Measurements from ENCODE around the gene EFL1. TPM values are rescaled to one million over a fixed set of nuclear protein-coding genes. Genes with fewer than 3 reads are reported as not detected.
"Not testable (repeated sequence)": the region's sequence is repeated elsewhere in the genome, so short reads cannot be mapped to it uniquely, and the experiment has no call there.

The EFL1 gene
- 13.9 TPM for polyA plus RNA-seq (2013, experiment 1 of 2; ENCODE audit: insufficient read length)
- 13.1 TPM for polyA plus RNA-seq (2013, experiment 2 of 2; ENCODE audit: insufficient read length)

DNA sequence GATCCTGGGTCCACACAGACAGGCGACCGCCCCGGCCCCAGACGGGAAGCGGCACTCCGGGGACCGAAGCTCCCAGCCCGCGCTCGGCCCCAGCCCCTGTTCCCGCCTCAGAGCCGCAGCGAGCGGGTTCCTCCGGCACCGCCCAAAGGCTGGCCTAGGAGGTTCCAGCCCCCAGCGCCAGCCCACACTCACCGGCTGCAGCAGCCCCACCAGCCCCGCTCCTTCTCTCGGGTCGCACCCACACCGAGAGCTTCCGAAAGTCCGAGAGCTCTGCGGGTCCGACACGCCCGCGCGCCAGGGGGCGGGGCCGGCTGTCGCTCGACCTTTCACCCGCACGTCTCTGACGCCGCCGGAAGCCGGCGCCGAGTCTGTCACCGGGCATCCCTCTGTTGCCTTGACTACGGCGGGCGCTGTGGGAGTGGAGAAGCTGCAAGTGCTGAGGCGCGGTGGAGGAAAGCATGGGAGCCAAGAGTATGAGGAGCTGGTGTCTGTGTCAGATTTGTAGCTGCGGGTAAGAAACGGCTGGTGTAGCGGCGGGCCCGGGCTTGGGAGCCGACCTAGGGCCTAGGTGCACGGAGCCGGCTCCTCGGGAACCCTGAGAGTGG lies at the start of gene EFL1, which contains the start of gene SAXO2:
EFL1 (minus strand) TSS at position 313 of the 605 bp plus-strand sequence. CDS start 956 bp downstream, outside the sequence.
SAXO2 (plus strand) TSS at position 397 of the 605 bp plus-strand sequence; CDS start at position 459, 62 bp downstream.
- peak; percentile 86 for DNase-seq

DNA sequence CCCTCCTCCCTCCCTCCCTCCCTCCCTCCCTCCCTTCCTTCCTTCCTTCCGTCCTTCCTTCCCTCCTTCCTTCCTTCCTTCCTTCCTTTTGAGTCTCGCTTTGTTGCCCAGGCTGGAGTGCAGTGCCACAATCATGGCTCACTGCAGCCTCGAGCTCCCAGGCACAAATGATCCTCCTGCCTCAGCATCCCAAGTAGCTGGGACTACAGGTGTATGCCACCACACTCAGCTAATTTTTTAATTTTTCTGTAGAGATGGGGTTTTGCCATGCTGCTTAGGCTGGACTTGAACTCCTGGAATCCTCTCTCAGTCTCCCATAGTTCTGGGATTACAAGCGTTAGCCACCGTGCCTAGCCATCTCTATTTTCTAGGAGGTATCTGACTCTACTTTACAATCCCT lies 48.8 kb upstream of the EFL1 start:
- DNase-seq: not testable (repeated sequence)

DNA sequence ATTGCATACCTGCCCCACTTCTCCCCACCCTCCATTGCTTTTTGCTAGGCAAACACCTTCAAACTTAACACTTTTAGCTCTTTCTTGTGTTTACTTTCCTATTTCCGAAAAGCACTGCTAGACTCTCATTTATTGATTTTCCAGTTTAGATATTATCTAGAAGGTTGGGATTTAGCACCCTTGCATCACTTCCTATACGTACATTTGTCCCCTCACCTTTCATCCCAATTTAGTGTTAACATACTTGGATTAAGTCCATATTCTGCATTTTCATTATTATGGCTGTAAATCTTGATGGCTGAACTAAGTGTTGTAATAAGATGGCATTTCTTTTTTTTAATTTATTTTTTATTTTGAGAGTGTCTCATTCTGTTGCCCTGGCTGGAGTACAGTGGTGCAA lies 47.3 kb upstream of the EFL1 start:
- no peak for DNase-seq

DNA sequence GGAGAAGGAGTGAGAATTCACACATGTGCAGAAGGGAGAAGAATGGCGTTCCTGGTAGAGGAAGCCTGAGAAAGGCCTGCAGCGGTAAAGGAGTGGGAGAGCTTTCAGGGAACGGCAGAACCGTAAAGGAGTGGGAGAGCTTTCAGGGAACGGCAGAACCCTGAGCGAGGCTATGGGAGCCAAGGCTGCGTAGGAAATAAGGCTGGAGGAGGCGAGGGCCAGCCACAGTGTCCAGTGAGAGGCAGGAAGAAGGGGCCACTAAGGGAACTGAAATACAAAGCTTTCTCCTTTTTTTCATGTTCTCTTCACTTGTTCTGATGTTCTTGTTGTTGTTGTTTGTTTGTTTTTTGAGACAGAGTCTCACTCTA lies 45.2 kb upstream of the EFL1 start:
- DNase-seq: no peak

DNA sequence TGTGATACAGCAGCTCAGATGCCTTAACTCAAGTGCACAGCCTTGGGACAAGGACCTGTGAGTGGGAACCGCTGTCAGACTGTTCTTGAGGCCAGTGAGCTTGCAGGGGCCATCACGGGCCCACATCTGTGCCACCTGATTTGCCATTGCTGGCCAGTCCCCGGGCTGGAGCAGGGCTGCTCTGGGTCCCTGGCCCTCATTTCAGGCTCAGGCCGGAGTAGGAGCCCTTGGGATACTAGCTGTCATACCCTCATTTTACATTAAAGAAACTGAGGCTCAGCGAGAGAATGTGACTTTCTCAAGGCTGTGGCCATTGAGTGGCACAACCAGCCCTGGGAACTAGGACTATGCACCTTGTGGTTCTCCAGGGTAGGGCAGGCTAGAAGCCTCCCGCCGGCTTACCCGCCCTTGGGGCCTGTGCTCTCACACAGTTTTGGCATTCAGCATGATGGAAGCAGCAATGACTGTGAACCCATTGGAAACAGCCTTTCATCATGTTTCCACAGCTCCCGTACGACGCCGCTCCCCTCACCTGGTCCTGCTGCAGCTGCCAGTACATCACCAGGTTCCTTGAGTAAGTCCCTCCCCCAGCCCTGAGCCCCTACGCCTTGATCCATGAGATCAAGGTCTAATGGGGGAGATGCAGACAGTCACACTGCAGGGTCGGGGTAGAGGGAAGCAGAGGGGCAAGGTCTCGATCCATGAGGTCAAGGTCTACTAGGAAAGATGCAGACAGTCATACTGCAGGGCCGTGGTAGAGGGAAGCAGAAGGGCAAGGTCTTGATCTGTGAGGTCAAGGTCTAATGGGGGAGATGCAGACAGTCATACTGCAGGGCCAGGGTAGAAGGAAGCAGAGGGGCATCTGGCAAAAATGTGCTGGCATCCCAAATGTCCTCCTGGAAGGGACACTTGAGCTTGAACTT lies 44.5 kb upstream of the EFL1 start:
- DNase-seq: no peak

DNA sequence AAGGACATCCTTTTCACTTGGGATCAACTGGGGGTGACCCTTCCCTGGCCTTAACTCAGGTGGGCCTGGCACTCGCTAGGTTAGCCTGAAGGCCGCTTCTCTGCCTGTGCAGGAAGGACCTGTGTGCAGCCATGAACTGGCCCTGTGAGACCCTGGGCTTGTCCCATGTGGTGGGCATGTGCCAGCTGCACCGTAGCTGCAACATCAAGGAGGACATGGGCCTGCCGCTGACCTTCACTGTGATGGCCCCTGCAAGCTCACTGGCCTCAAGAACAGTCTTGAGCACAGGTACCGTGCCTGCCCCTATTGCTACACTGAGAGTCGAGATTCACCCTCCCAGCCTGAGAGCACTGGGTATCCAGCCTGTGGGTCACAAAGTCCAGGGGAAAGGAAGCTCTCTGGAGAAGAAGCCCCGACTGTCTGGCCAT lies 43.1 kb upstream of the EFL1 start:
- no peak for DNase-seq

DNA sequence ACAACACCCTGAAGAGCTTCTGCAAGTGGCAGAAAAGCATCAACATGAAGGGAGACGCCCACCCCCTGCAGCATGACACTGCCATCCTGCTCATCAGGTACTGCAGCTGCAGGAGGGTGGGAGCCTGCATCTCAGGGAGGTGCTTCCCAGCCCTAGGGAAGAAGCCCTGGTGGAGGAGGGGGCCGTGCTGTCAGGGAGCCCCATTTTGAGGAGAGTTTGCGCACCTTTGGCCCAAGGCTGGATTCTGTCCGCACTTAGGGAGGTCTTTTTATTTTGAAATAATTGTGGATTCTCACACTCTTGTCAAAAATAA lies 42.2 kb upstream of the EFL1 start:
- no peak for DNase-seq

DNA sequence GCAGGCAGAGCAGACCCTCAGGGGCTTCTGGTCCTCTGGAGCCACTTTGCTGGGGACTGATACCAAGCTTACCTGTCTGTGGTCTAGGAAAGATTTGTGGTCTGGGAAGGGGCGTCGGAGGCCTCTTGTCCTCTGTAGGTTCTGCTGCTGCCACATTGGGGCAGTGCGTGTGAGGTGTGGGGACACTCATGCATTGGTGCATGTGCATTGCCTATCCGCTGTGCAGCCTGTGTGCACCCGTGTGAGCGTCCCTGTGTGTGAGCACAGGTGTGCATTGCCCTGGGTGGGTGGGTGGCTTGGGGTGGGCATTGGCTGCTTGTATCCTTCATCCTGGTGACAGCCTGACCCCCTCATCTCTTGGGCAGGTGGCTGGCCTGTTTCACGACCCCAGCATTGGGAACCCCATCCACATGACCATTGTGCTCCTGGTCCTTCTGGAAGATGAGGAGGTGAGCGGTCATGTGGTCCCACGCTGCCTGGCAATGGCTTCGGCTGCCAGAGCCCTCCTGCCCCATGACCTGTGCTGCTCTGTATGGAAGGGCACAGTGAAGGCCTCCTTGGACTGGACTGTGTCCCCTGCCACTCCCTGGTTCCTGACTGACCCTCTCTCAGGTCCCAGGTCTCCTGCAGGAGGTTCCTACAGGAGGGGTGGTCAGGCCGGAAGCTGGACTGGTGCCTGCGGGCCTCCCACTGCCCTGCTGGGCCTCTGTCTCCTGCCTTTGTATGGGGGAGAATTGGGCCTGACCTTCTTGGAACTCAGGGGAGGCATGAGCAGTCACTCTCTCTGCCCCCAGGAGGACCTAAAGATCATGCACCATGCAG lies 41.6 kb upstream of the EFL1 start:
- DNase-seq: no peak

DNA sequence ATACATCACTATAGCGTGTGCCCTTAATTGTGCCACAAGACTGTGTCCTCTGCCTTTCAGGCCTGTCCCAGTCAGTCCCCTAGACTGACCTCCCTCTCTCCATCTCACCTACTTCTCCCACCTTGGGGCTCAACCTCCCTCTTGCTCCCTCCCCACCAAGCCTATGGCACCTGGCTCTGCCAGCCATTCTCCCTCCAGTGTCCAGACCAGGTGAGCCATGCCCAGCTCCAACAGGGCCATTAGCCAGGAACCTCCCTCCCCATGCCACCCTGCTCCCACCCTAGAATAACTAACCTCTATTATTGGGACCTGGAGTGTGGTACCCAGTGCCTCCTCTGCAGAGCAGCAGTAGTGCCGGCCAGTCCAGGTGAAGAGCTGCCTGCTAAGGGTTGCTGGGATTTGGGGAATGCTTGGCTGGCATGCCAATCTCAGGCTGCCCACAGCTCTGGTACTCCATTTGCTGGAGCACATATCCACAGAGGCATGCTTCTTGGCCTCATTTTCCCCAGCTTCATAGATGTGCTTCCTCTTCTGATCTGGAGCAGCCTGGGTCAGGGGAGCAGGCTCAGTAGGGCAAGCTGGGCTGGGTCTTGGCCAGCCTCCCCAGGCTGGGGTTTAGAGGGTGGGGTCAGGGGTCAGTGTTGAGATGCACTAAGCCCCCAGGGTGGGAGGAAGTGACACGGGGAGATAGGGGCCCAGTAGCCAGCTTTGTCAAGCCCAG lies 38.9 kb upstream of the EFL1 start:
- no peak for DNase-seq

DNA sequence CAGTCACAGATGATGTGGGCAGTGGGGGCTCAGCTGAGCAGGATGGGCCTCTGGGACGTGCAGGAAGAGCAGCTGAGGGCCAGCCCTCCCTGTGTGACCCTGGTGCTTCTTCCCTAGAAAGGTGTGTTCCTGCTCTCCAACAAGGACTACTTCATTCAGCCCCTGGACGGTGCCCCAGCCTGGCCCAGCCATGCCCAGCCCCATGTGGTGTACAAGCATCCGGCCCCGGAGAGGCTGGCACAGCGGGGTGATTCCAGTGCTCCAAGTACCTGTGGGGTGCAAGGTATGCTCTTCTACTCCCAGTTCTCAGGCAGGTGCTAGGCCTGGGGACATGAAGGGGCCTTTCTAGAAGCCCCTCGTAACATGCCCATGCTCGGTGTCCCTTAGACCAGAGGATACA lies 38.3 kb upstream of the EFL1 start:
- DNase-seq: no peak

DNA sequence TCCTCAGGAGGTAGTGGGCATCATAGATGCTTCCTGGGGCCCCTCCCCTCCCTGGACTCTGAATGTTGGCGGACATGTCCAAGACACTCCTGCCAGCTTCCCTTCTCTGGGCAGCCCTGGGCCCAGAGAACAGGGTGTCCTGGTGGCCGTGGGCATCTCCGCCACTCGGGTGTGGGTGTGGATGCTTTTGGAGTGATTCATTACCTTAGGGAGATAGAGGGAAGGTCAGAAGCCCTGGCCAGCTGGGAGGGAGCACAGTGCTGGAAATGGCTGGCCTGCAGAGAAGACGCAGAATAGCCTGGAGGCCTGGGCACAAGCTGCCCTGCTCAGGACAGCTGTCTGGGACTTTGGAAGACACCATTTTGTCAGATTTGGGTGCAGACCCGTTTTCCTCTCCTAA lies 37.8 kb upstream of the EFL1 start:
- not testable (repeated sequence) for DNase-seq

DNA sequence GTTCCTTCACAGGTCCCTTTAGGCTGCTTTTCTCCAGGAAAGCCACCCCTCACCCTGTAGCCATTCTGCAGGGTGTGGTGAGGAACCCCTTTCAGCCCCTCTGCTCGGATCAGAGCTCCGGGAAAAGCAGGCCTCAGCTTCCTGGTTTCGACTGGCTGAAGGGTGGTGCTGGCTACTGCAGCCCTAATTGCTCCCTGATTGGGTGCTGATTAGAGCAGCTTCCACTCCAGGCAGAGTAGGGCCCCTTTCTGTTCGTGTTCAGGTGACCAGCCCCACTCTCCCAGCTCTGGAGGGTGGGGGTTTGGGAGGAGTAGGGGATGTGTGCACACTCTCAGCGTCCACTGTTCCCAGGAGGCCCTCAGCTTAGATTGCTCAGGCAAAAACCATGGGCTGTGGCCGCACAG lies 37.0 kb upstream of the EFL1 start:
- not testable (repeated sequence) for DNase-seq

DNA sequence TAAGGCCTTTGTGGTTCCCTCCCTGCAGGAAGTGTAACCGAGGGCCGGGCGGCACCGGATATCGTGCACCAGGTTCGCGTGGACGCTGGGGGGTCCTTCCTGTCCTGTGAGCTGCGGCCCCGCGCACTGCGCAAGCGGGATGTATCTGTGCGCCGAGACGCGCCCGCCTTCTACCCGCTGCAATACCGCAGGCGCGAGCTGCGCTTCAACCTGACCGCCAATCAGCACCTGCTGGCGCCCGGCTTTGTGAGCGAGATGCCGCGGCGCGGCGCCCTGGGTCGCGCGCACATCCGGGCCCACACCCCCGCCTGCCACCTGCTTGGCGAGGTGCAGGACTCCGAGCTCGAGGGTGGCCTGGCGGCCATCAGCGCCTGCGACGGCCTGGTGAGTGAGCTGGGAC lies 36.0 kb upstream of the EFL1 start:
- DNase-seq: no peak

DNA sequence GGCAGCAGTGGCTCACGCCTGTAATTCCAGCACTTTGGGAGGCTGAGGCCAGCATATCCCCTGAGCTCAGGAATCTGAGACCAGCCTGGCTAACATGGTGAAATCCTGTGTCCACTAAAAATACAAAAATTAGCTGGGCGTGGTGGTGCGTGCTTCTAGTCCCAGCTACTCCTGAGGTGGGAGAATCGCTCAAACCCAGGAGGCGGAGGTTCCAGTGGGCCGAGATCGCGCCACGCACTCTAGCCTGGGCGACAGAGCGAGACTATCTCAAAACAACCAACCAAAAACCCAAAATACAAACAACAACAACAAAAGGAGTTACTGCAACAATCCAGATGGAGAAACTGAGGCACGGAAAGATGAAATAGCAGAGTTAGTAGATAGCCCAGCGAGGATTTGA lies 35.5 kb upstream of the EFL1 start:
- DNase-seq: no peak

DNA sequence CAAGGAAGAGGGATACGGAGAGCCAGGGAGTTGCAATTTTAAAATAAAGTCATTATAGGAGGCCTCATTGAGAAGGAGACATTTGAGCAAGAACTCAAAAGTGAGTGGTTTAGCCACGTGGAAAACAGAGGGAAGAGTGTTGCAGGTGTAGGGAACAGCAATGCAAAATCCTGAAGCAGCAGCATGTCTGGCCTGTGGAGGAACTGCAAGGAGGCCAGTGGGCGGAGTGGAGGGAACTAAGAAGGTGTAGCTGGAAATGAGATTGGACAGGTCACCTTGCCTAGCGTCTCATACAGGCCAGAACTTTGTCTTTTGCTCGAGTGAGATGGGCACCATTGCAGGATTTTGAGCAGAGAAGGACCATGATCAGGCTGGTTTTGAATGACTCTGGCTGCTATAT lies 35.0 kb upstream of the EFL1 start:
- DNase-seq: no peak

DNA sequence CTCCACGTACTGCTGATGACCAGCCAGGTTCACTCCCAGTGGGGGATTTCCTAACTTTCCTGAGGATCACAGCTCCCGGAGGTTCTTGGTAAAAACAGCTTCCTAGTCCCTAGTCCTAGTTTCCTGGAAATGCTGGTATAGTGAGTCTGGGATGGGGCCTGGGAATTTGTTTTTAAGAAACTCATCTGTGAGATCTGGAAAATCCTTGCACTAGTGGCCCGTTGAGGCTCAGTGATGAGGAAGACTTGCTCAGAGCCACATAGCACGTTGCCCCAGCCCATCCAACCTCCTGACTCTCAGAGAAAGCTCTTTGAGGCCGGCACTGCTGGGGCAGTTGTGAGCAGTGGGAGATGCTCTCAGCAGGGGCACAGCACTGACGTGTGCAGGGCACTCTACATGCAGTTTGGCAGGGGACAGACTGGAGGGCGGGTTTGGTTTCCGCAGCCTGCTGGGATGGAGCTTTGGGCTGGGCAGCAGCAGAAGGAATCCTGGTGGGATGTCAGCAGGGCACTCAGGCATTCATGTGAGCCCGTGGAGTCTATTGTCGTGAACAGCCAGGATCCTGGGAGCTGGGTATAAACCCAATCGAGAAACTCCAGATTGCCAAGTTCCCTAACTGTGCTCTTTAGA lies 31.6 kb upstream of the EFL1 start:
- DNase-seq: no peak

DNA sequence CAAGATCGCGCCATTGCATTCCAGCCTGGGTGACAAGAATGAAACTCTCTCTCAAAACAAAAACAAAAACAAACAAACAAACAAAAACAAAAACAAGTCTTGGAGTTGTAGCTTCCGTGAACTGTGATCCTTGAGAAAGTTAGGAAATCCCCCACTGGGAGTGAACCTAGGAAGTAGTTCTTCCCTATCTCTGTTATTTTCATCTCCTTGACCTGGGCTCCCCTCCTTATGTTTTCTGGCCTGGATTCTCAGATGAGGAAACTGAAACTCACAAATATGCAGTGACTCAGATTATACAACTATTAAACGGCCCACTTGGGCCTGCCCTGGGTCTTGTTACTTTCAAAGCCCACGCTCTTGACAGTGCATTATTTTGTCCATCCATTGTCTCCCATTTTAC lies 29.7 kb upstream of the EFL1 start:
- no peak for DNase-seq

DNA sequence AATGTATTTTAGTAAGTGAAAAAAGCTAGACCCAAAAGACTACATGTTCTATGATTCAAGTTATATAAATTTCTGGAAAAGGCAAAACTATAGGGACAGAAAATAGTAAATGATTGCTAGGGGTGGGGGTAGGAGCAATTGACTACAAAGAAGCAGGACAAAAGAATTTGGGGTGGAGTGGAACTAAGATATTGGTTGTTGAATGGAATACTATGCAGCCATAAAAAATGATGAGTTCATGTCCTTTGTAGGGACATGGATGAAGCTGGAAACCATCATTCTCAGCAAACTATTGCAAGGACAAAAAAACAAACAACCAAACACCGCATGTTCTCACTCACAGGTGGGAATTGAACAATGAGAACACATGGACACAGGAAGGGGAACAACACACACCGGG lies 25.7 kb upstream of the EFL1 start:
- not testable (repeated sequence) for DNase-seq

DNA sequence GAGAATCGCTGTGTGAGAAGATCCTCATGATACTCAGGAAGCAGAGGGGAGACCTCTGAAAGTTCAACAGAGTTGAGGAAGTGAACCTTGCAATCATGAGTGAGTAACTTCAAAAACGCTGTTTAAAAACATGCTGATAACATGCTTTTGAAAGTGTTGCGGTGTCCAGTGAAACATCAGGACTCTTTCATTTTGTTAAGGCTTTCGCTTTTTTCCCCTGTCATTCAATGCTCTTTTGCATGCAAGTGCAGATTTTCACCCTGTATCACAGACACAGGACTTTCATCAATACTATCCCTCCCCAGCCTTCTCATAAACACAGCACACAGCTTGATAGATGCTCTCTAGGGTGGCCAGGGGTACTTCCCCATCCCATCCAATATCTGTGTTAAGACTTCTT lies 23.9 kb upstream of the EFL1 start:
- not testable (repeated sequence) for DNase-seq

DNA sequence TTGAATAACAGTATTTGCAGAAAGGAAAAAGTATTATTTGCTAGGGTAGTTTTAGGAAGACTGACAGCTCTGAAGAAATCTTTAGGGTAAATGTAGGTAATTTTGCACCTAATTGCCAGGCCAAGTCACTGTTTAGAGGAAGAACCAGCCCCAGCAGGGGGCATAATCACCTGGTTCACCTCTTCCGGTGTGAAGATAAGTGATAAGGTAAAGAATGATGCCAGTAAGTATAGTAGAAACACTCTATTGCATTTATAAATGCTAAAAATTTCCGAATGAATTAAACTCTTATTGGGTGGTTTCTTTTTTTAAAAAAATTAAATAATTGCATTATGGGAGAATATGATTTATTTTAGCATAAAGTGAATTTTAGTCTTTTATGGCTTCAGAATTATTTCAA lies 21.8 kb upstream of the EFL1 start:
- not testable (repeated sequence) for DNase-seq

DNA sequence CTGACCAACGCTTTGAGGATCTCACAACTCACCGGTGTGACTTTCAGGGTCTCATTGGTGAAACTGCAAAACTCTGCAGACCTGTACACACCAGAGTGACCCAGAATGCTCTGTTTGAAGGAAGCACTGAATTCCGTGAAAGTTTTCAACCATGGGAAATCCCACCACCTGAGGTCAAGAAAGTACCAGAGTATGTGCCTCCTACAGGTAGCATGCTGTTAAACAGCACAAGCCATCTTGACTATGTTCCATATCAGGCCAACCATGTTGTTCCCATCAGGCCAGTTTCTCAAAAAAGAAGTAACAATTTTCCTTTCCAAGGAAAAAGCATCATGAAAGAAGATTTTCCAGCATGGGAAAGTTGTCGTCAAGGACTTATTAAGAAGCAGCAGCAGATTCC lies 19.9 kb upstream of the EFL1 start:
- not testable (repeated sequence) for DNase-seq

DNA sequence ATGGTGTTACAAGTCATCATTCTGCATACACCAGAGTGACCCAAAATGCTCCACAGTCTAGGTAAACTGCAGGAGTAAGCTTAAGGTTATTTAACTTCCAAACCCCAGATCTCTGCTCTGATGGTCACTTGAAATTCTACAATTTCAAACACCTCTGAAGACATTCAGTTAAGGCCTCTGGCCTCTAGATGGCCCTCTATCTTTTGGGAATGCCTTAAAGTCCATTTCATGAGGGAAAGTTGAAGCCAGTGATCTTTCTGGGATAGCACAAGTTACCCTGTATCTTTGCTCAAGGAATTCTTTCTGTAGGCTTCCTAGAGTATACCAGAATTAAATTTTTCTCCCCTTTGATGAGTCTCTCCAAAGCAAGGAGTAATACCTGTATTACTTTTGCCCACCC lies 18.7 kb upstream of the EFL1 start:
- not testable (repeated sequence) for DNase-seq

Data from fibroblast of skin of abdomen (primary cell).